Measurements from ENCODE around the gene TLR8.

TLR8 gene

DNA sequence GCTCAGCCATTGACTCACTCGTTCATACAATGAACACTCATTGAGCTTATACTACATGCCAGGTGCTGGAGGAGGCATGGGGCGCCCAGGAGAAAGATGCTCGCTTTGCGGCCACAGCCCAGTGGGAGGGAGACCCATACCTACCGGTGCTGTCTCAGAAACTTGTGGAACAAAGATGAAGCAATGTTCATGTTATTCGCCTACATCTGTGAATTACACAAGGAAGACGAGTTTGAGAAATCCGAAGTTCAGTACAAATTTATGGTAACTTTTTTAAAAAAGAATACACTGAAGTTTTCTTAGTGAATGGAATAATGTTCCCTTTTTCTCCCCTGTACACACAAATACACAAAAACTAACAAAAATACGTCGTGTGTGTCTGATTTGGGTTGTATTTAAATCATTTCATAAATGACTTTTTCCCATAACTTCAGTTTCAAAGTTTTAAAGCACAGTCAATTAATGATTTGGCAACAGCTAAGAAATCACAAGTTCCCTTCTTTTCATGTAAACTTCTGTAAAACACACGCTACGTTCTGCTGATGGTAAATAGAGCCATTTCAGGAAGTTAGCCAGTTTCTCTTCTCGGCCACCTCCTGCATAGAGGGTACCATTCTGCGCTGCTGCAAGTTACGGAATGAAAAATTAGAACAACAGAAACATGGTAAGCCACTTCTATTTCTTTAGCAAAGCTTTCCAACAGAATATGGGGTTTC is at the start of gene TLR8:
Gene TLR8 (plus strand): TSS at position 575 of the 716 bp plus-strand sequence. CDS start 87 bp downstream, at position 662.
- DNase-seq: no peak

DNA sequence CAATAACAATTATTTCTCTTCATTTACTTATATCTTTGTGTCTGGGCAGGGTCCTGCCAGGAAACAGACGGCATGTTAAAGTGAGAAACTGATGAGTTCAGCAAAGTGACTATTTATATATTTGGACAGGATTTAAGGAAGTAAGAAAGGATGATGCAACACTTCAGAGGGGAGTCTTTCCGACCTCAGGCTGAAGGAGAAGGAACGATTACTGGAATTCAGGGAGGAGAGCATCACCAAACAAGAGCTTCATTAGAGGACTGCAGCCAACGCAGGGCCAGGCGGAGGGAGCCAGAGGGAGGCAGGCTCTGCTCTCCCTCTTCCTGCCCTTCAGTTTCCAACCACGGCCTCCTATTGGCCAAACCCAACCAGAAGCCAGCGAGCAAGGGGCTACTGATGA is 41.1 kb upstream of the TLR8 start:
- DNase-seq: no peak

GRCh38 chrX:12866451-12867377 is 39.7 kb upstream of the TLR8 start, which contains the start of gene TLR7:
Gene TLR7 (plus strand): TSS chrX:12867072. CDS start chrX:12867579, 507 bp downstream.
- DNase-seq: no peak

- DNase-seq: no peak
Observed at GRCh38 chrX:12867685-12868084, 38.7 kb upstream of the TLR8 start.

- DNase-seq: no peak
Observed at GRCh38 chrX:12868747-12869146, 37.7 kb upstream of the TLR8 start.

DNA sequence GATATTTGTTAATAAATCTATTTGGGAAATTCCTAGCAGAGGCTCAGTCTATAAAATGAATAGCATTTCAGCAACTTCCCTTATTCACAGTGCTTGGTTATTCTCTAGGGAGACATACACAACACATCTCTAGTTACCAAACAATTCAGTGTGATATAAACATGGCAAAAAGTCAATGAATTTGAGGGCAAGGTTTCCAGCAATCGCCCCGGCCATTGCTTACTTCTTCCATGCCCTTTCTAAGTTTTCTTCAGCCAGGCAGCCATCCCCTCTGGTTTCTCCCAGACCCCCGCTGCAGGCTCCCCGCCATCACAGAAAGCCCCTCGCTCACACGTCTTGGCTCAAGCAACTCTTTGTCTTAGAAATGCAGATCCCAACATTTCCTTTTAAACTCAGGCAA is 35.2 kb upstream of the TLR8 start:
- no peak for DNase-seq

DNA sequence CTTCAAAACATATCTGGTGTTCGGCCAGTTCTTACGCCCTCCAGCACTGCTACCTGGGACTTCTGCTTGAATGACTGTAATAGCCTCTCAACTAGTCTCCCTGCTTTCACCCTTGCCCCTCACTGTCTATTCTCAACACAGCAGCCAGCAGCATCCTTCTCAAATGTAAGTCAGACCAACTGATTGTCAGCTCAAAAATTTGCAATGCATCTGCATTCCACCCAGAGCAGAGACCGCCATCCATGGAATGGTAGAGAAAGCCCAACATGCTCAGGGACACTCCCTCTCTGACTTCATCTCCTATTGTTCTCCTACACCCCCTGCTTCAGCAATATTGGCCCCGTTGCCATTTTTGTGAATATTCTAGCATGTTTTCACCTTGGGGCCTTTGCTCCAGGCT is 33.7 kb upstream of the TLR8 start:
- DNase-seq: no peak

DNA sequence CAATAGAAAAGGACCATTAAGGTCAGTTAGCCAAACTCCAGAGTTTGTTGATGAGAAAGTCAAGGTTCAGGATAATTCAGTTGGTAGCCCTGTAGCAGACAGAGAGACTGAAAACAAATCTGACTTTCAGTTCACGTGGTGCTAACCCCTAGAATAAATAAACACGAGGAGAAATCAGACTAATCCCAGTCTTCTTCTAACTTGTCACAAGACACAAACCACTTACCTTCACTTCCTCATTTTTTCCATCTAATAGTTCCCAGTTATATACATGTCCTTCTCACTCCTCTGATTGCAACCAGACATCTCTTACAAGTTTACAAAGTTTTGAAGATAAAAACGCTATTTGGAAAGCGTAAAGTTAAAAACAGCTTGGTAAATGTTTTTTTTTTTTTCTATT is 31.8 kb upstream of the TLR8 start:
- no peak for DNase-seq

GRCh38 chrX:12877386-12877785 is 29.0 kb upstream of the TLR8 start:
- no peak for DNase-seq

DNA sequence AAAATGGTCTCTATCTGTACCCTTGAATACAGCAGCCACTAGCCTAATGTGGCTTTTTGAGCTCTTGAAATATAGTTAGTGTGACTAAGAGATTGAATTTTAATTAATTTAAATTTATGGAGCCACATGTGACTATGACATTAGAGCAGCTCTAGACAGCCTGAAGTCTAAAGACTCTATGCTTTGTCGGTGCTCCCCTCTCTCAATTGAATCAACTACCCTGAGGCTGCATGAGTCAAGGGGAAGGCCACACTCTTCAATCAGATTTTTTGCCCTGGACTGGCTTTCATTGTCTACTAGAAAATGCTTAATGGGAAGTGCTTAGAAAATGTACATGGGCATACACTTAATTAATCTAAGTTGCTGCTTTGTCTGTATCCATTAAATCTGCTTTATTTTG is 27.9 kb upstream of the TLR8 start:
- DNase-seq: no peak

GRCh38 chrX:12881914-12882313 is 24.5 kb upstream of the TLR8 start:
- no peak for DNase-seq

DNA sequence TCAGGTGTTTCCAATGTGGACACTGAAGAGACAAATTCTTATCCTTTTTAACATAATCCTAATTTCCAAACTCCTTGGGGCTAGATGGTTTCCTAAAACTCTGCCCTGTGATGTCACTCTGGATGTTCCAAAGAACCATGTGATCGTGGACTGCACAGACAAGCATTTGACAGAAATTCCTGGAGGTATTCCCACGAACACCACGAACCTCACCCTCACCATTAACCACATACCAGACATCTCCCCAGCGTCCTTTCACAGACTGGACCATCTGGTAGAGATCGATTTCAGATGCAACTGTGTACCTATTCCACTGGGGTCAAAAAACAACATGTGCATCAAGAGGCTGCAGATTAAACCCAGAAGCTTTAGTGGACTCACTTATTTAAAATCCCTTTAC is 20.9 kb upstream of the TLR8 start:
- DNase-seq: no peak

DNA sequence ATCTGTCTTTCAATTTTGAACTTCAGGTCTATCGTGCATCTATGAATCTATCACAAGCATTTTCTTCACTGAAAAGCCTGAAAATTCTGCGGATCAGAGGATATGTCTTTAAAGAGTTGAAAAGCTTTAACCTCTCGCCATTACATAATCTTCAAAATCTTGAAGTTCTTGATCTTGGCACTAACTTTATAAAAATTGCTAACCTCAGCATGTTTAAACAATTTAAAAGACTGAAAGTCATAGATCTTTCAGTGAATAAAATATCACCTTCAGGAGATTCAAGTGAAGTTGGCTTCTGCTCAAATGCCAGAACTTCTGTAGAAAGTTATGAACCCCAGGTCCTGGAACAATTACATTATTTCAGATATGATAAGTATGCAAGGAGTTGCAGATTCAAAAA is 19.9 kb upstream of the TLR8 start:
- DNase-seq: no peak

- DNase-seq: no peak
Observed at GRCh38 chrX:12887141-12887540, 19.3 kb upstream of the TLR8 start.

DNA sequence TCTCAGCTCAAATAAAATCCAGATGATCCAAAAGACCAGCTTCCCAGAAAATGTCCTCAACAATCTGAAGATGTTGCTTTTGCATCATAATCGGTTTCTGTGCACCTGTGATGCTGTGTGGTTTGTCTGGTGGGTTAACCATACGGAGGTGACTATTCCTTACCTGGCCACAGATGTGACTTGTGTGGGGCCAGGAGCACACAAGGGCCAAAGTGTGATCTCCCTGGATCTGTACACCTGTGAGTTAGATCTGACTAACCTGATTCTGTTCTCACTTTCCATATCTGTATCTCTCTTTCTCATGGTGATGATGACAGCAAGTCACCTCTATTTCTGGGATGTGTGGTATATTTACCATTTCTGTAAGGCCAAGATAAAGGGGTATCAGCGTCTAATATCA is 18.7 kb upstream of the TLR8 start:
- DNase-seq: no peak

GRCh38 chrX:12890467-12890866 is 16.0 kb upstream of the TLR8 start:
- DNase-seq: no peak

- DNase-seq: no peak
Observed at GRCh38 chrX:12891171-12891570, 15.2 kb upstream of the TLR8 start.

DNA sequence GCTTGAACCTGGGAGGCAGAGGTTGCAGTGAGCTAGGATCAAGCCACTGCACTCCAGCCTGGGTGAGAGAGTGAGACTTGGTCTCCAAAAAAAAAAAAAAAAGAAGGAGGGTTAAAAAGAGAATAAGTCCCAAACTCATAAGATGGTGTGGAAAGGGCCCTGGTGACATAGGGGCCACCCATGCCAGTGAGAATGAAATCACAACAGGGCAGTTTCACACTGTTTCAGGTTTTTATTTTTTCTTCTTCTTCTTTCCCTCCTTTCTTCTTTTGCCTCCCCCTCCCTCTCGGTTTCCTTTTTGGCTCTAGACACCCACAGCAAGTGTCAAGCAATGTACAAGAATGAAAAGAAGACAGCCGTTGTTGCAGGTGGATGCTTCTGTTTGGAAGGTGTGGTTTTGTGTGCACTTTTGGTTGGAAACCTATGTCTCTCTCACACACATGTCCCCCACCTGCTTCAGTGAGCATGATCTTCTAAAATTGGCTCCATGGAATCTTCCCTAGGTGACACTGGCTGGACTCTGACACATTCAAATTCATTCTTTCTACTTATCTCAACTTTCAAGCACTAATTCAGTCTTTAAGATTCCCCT is 14.4 kb upstream of the TLR8 start:
- no peak for DNase-seq

GRCh38 chrX:12892716-12893115 is 13.7 kb upstream of the TLR8 start:
- no peak for DNase-seq

DNA sequence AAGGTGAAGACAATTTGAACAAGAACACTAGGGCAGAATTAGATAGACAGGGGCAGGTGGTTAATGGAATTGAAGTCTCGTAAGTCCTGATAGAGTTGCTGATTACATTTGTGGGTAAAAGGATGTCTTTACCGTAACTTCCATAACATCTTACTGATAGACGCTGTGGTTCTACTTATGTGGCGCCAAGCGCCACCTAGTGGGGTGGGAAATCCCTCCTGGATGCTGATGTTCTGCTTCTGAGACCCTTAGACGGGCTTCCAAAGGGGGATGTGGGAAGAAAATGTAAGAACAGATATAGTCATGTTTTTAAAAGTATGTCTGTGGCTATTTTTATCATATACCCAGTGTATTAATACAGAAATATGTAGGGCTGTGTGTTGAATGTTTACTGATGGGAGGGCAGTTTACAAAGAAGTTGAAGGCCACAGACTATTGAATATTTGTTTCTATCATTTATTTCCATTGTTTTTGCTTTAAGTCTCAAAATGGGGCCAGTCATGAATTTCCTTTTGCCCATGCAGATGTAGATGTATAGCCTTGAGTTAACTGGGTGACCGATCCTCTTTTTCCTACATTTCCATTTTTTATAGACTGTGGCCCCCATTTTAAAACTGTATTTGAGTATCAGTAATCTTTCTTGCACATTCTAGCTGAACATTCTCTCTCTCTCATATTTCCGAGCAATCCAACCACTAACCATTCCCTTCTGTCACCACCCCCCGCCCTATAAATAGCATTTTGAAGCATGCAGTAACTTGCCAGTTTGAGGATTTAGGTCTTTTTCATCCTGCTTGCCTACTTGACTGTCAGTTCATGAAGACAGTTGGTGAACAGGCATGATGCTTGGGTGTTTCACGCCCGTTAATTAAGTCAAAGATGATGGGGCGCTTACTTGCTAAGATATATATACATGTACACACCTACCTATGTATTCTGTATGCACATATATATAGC is 12.1 kb upstream of the TLR8 start:
- peak; percentile 22 for DNase-seq

DNA sequence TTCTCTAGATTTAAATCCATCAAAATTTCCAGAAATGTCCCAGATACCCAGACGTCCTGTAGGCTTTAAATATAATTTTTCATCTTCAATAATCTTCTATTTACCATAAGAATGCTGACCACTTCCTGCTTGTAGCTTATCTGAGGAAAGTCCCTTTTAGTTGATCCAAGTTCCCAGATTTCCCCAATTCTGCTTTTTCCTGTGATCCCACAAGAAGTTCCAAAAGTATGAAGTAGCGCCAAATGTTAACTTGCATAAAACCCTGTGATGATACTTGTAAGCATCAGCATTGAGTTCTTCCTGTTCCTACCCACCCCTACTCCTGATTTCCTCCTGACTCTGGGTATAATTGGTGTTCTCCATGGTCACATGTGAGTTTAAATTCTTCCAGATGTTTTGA is 10.6 kb upstream of the TLR8 start:
- DNase-seq: no peak

DNA sequence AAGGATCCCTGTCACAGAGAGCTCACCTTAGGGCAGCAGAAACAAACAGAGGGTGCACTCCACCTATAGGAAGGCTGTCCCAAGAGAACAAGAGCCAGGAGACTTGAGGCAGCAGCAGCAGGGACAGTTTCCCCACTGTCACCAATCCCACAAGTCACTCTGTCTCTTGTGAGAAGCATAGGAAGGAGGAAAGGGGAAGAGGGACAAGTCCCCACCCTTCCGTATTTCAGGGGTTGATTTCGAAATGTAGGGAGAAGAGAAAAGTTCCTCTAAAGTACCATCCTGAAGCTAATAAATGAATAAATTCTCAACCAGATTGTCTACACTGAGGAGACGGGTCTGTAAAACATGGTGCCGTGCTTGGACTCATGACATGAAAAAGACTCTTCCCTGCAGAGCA is 9.5 kb upstream of the TLR8 start:
- no peak for DNase-seq

DNA sequence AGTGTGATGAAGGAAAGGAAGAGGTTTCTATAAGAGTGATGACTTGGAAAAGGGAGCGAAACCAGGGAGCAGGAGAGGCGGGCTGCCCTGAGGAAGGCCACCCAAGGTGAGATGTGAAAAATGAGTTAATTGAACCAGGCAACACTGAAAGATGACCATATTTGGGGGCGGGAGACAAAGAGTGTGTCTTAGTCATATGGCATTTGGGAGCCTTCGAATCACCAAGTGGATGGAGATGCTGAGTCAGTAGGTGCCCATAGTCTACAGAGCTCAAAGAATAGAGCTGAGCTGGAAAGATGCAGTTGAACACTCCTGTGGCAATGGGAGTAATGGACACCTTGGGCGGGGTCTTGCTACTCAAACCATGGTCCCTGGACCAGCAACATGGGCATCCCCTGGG is 8.3 kb upstream of the TLR8 start:
- no peak for DNase-seq
